Vagina (tissue), 2 donors: ENCODE measurements around the gene EHBP1L1. TPM values are rescaled to one million over a fixed set of nuclear protein-coding genes. Genes with fewer than 3 reads are reported as not detected.

ENCODE experiments used
- DNase-seq, 2 donors: peaks; one replicate each; pipeline ENCODE4 v3.0.0-alpha.2; 2017; ENCODE audit errors: extremely low spot score in 2 of 2
- H3K27ac ChIP-seq: fragments of 200-600 bp; sonication (generic); one replicate; pipeline ENCODE4 v1.5.1; 2019
- H3K27me3 ChIP-seq: fragments of 200-600 bp; sonication (generic); one replicate; pipeline ENCODE4 v1.5.1; 2019
- H3K36me3 ChIP-seq, 2 donors: fragments of 200-600 bp; sonication (generic); one replicate each; pipeline ENCODE4 v1.5.1; 2017 to 2019
- H3K4me1 ChIP-seq: fragments of 200-600 bp; sonication (generic); one replicate; pipeline ENCODE4 v1.5.1; 2019
- H3K4me3 ChIP-seq, 2 donors: fragments of 200-600 bp; sonication (generic); 1 replicate in 1 of 2; 2 replicates in 1 of 2; pipeline ENCODE4 v1.5.1; 2016 to 2019
- H3K9me3 ChIP-seq: fragments of 200-600 bp; sonication (generic); one replicate; pipeline ENCODE4 v1.5.1; 2019
- CTCF ChIP-seq, 3 experiments: fragments of 450-650 bp in 2 of 3; fragments of 200-600 bp in 1 of 3; sonication (generic) in 1 of 3; IDR thresholded peaks; one replicate each; pipeline ENCODE4 v1.5.1; 2017 to 2019; ENCODE audit warnings: antibody characterized with exemption in 3 of 3, mild to moderate bottlenecking in 2 of 3, moderate library complexity in 2 of 3
- POLR2A ChIP-seq, 2 donors: fragments of 450-650 bp; IDR thresholded peaks; one replicate each; pipeline ENCODE4 v1.6.1; 2017; ENCODE audit warnings: antibody characterized with exemption in 2 of 2, mild to moderate bottlenecking in 2 of 2, moderate library complexity in 2 of 2
- POLR2AphosphoS5 ChIP-seq, 2 donors: sonication (generic); formaldehyde crosslinking; IDR thresholded peaks; one replicate each; pipeline ENCODE4 v1.9.0; 2017; ENCODE audit warnings: antibody characterized with exemption in 2 of 2, mild to moderate bottlenecking in 2 of 2, low read depth in 1 of 2; ENCODE audit not compliant: insufficient read depth in 1 of 2
- intact Hi-C: fragments of 100-400 bp; cut with DNase I; formaldehyde crosslinking; loops from one replicate; pipeline ENCODE4 v1.15.1; 2023
- total RNA-seq: library from RNA; depleted of rRNA; stranded (reverse); fragments of >200 nt; gene quantifications from one replicate; pipeline ENCODE4 v1.2.3, GENCODE V29; 2016

EHBP1L1 gene
- total RNA-seq, 1 donor from 2014 or later, result 123 TPM

- no peak overlapping the region for H3K27ac ChIP-seq
- intact Hi-C loops, result loop anchor here (10.0 kb wide), 1 partner anchor 190 kb away; no protein-coding TSS in a partner anchor
- TF ChIP-seq POLR2AphosphoS5 (IDR thresholded peaks at IDR 0.05; ENCODE audit: insufficient read depth in 1 of 2, low read depth in 1 of 2) (no peak), POLR2A (IDR thresholded peaks at IDR 0.05) (no peak), CTCF (IDR thresholded peaks at IDR 0.05) (no peak)
- H3K4me3 ChIP-seq, result no peak overlapping the region
- no peaks in the 10 kb centered on the region for H3K9me3 ChIP-seq
- peaks cover 0 to 77% of the 10 kb centered on the region in 2 donors for H3K36me3 ChIP-seq
- no peak for DNase-seq
- no peaks in the 10 kb centered on the region for H3K27me3 ChIP-seq
- no peaks in the 10 kb centered on the region for H3K4me1 ChIP-seq
Observed at GRCh38 chr11:65624931-65625627, 49.2 kb downstream of the EHBP1L1 start.

GRCh38 chr11:65625628-65626342 lies 49.9 kb downstream of the EHBP1L1 start:
- H3K27ac ChIP-seq, result no peak overlapping the region
- DNase-seq, result no peak
- intact Hi-C loops, result loop anchor here (10.0 kb wide), 1 partner anchor 189 kb away; no protein-coding TSS in a partner anchor
- peaks cover 0 to 77% of the 10 kb centered on the region in 2 donors for H3K36me3 ChIP-seq
- no peaks in the 10 kb centered on the region for H3K9me3 ChIP-seq
- H3K4me3 ChIP-seq, result no peak overlapping the region
- H3K4me1 ChIP-seq, result no peaks in the 10 kb centered on the region
- H3K27me3 ChIP-seq, result no peaks in the 10 kb centered on the region
- TF ChIP-seq CTCF (IDR thresholded peaks at IDR 0.05), result peak in 2 of 3 experiments; percentile 30 to 35
- no peak for TF ChIP-seq POLR2AphosphoS5 (IDR thresholded peaks at IDR 0.05; ENCODE audit: insufficient read depth in 1 of 2, low read depth in 1 of 2)
- no peak for TF ChIP-seq POLR2A (IDR thresholded peaks at IDR 0.05)

- no peak overlapping the region for H3K27ac ChIP-seq
- no peak overlapping the region for H3K4me3 ChIP-seq
- H3K36me3 ChIP-seq, result peaks cover 0 to 74% of the 10 kb centered on the region in 2 donors
- no peaks in the 10 kb centered on the region for H3K4me1 ChIP-seq
- DNase-seq, result no peak
- H3K27me3 ChIP-seq, result no peaks in the 10 kb centered on the region
- TF ChIP-seq POLR2A (IDR thresholded peaks at IDR 0.05) (no peak), CTCF (IDR thresholded peaks at IDR 0.05) (no peak), POLR2AphosphoS5 (IDR thresholded peaks at IDR 0.05; ENCODE audit: insufficient read depth in 1 of 2, low read depth in 1 of 2) (no peak)
- no peaks in the 10 kb centered on the region for H3K9me3 ChIP-seq
- intact Hi-C loops, result loop anchor here (10.0 kb wide), 1 partner anchor 188 kb away; no protein-coding TSS in a partner anchor
Observed at GRCh38 chr11:65627202-65627601, 51.3 kb downstream of the EHBP1L1 start.

GRCh38 chr11:65629579-65629978 lies 53.7 kb downstream of the EHBP1L1 start:
- no peaks in the 10 kb centered on the region for H3K9me3 ChIP-seq
- H3K4me3 ChIP-seq, result no peak overlapping the region
- no peak for TF ChIP-seq CTCF (IDR thresholded peaks at IDR 0.05)
- TF ChIP-seq POLR2A (IDR thresholded peaks at IDR 0.05), result no peak
- no peak for TF ChIP-seq POLR2AphosphoS5 (IDR thresholded peaks at IDR 0.05; ENCODE audit: insufficient read depth in 1 of 2, low read depth in 1 of 2)
- intact Hi-C loops, result loop anchor here (10.0 kb wide), 1 partner anchor 185 kb away; no protein-coding TSS in a partner anchor
- peaks cover 0 to 66% of the 10 kb centered on the region in 2 donors for H3K36me3 ChIP-seq
- H3K4me1 ChIP-seq, result no peaks in the 10 kb centered on the region
- H3K27me3 ChIP-seq, result no peaks in the 10 kb centered on the region
- no peak for DNase-seq
- H3K27ac ChIP-seq, result no peak overlapping the region
